ENCODE measurements around the gene ARHGEF17.
"Not testable (repeated sequence)": the region's sequence is repeated elsewhere in the genome, so short reads cannot be mapped to it uniquely, and the experiment has no call there.

ARHGEF17 gene, protein sequence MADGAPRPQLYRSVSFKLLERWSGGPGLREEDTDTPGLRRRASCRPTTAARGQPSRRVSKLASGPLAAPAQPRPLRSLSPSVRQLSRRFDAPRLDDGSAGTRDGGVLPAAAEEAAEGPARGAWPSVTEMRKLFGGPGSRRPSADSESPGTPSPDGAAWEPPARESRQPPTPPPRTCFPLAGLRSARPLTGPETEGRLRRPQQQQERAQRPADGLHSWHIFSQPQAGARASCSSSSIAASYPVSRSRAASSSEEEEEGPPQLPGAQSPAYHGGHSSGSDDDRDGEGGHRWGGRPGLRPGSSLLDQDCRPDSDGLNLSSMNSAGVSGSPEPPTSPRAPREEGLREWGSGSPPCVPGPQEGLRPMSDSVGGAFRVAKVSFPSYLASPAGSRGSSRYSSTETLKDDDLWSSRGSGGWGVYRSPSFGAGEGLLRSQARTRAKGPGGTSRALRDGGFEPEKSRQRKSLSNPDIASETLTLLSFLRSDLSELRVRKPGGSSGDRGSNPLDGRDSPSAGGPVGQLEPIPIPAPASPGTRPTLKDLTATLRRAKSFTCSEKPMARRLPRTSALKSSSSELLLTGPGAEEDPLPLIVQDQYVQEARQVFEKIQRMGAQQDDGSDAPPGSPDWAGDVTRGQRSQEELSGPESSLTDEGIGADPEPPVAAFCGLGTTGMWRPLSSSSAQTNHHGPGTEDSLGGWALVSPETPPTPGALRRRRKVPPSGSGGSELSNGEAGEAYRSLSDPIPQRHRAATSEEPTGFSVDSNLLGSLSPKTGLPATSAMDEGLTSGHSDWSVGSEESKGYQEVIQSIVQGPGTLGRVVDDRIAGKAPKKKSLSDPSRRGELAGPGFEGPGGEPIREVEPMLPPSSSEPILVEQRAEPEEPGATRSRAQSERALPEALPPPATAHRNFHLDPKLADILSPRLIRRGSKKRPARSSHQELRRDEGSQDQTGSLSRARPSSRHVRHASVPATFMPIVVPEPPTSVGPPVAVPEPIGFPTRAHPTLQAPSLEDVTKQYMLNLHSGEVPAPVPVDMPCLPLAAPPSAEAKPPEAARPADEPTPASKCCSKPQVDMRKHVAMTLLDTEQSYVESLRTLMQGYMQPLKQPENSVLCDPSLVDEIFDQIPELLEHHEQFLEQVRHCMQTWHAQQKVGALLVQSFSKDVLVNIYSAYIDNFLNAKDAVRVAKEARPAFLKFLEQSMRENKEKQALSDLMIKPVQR (N-terminal part only)

GRCh38 chr11:73308003-73308960, at the start of gene ARHGEF17:
ARHGEF17 (plus strand) TSS chr11:73308276; CDS start chr11:73308639, 363 bp downstream.
- DNase-seq (ENCODE audit: low read depth) = peak; percentile 17

DNA sequence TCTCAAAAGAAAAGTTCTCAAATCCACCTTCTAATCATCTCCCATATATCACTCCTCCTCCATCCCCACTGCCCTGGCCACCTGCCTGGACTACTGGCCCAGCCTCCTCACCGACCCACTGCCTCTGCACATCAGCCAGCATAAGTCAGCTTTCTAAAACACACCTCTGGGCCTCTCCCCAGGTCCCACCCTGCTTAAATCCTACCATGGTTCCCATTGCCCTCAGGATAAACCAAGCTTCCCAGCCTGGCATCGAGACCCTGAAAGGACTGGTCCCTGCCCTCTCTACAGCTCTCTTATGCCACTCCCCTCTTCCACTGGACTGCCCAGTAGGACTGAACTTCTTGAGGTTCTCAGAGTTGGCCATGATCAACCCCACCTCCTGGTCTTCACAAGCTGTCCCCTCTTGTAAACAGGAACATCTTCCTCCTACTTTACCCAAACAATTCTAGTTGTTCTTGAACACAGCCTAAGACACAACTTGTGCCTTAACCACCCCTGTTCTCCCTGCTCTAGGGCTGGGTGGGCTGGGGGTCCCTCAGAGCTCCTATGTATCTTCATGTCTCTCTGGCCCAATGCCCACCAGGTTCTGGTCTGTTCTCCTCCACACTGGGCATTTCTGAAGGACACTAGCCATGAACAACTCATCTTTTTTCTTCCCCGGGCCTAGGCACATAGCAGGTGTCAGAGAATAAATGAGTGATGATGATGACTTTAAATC, 48.5 kb upstream of the ARHGEF17 start:
- no peak for DNase-seq (ENCODE audit: low read depth)

GRCh38 chr11:73260127-73260457, 48.0 kb upstream of the ARHGEF17 start:
- no peak for DNase-seq (ENCODE audit: low read depth)

DNA sequence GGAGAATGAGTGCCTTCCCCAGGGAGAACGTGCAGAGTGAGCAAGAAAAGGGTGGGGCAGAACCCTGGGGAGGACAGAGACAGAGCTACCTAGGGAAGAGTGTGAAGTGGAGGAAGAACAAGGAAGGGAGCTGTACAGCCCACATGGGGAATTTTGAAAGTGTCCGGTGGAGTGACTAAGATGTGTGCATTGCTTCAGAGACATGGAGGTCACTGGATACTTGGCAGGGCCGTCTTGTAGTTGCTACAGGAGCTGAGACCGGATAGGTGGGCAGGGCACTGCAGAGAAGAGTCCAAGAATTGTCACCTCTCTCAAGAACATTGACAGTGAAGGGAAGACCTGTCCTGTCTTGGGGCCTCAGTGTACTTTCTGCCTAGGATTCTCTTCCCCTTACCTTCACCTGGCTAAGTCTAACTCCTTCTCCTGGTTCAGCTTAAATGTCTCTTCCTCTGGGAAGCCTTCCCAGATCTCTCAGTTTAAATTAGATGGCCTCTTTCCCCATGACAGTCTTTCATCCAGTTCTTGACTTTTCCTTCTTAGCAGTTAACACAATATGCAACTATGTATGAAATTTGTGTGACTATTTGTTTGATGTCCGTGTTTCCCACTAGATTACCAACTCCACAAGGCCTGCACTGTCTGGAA, 45.1 kb upstream of the ARHGEF17 start:
- no peak for DNase-seq (ENCODE audit: low read depth)

GRCh38 chr11:73263640-73264039, 44.4 kb upstream of the ARHGEF17 start:
- DNase-seq (ENCODE audit: low read depth) = no peak

GRCh38 chr11:73265278-73265810, 42.7 kb upstream of the ARHGEF17 start:
- DNase-seq (ENCODE audit: low read depth) = no peak

DNA sequence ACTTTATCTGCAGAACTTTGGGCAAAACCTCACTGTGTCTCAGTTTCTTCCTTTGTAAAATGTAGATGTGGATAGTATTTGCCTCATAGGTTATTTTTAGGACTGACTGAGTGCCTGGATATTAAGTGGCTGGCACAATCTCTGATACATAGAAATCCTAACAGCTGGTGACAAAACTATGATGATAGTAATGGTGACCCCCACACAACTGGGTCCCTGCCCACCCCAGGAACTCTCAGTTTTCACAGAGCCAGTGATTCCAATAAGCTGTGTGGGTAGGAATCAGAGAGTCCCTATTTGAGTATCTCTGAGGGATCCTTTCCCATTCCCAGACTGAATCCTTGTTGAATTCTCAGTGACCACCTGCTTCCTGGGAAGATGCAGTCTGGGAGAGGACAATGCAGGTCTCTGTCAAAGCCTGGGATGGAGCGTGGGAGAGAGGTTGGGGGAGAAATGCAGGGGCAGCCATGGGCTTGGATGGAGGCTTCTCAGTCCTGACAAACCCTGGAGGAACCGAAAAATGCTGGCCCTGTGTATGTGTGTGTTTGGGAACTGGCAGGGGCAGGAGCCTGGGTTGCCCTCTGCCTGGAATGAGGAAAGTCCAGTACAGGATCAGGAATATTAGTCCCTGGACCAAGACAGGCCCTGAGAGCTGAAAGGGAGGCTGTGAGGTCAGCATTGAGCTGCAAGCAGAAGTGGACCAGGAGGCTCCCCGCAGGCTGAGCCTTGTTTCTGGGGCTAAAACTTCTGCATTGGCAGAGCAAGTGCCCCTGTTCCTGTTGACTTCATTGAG, 42.0 kb upstream of the ARHGEF17 start:
- DNase-seq (ENCODE audit: low read depth) = no peak

DNA sequence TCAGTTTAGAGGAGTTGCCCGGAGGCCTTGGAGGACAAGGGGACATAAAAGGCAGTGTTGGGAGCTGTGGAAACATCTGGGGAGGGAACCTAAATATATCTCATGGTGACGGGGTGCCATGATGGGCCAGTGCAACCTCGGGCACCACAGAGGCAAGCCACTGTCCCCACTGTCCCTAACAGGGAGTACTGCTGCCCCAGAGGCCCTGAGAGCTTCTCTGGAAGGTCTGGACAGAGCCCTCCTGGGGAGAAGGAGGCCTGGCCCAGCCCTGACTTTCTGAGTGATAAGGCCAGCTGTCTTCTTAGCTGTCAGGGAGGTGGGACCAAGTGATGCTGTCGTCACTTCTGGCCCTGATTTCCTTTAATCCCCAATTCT, 41.4 kb upstream of the ARHGEF17 start:
- no peak for DNase-seq (ENCODE audit: low read depth)

DNA sequence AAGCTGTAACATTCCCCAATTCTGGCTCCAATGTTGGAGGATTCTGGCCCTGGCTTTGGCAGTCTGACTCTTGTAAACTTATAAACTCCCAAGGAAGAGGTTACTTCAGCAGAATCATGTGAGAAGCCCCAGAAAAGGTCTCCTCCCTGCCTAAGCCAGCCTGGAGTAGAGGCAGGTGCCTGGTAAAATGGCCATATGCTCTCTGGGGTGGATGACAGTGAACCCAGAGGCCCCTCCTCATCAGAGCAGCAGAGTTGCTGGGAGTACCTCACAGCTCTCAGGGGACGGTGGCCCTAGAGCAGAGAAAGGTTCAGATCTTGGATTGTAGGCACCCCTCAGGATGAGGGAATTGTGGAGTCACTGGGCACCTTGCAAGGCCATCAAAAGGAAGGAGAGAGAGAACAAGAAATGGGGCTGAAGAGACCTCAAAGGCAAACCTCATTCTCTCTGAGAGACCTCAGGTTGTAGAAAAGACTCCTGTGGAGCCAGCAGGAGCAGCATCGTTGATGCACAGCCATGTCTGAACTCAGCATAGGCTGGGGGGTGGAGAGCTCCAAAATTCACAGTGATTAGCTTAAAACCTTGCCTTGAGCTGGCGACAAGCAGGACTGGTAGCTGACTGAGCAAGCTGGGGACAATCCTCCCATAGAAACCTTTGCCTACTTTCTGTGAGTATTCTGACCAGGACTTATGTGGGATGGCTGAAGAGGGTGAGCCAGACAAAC, 40.8 kb upstream of the ARHGEF17 start:
- DNase-seq (ENCODE audit: low read depth) = no peak

DNA sequence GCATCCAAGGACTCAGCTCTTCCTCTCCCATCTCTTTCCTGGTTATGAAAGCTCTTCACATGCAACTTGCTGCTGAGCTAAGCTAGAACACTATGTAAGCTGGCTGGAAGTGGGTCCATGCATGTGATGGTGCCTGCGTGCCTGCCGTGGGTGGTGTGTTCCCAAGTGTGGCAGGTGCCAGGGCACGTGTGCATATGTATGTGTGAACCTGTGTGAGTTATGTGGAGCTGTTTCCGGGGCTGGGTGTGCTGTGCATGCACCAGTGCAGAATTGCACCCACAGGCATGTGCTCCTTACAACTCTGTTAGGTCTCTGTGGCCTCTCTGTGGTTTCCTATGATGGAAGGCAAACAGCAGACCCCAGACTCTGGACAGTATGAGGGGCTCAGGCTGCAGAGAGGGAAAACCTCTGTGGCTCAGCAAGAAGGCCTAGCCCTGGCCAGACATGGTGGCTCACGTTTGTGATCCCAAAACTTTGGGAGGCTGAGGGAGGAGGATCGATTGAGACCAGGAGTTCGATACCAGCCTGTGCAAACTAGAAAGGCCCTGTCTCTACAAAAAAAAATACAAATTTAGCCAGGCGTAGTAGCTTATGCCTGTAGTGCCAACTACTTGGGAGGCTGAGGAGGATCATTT, 40.1 kb upstream of the ARHGEF17 start:
- no peak for DNase-seq (ENCODE audit: low read depth)

DNA sequence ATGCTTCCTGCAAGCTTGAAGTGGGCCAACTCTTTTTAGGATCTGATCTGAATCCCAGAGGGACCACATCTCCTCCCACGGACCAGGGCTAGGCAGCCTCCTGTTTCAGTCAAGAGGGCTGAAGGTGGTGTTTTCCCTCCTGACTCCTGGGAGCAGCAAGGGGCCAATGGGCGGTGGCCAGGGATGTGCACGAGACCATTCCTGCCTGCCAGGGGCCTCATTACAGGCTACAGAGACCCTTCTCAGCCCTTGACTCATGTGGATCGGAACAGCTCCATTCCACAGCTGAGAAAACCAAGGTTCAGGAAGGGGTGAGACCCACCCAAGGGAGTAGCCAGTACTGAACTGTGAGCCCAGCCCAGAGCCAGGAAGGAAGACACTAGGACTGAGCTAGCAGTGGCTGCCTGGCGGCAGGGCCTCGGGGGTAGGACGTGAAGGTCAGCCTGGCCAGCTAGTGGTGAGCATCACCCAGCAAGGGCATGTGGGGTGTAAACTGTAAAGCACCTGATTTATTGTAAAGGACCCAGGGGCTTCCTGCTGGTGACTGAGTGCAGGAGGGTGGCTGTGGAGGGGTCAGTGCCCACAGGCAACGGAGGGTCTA, 39.3 kb upstream of the ARHGEF17 start:
- no peak for DNase-seq (ENCODE audit: low read depth)

- DNase-seq (ENCODE audit: low read depth) = no peak
Observed at GRCh38 chr11:73269459-73270015, 38.5 kb upstream of the ARHGEF17 start.

- DNase-seq (ENCODE audit: low read depth) = no peak
Observed at GRCh38 chr11:73270016-73270854, 37.8 kb upstream of the ARHGEF17 start.

DNA sequence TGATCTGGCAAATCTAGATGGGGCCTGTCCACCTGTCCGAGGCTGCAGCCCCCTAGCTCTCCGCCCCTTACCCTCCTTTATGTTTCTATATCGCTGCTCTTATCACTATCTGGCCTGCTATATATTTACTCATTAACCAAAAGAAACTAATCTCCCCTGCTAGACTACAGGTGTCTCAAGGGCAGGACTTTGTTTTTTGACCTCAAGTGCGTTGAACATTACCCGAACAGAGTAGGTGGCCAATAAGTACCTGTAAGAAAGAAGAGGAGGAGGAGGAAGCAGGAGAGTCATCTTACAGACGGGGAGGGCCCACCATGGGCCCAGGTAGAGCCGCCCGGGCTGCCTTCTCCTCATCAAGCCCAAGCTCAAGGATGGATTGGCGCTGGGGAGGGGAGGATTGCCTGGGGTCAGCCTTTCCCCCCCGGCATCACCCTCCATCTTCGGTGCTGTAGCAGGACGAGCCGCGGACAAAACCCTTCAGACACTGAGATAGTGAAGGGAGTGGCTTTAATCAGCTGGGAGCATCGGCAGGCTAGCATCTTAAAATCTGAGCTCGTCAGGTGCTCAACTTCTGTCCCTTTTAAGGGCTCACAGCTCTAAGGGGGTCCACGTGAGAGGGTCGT, 37.1 kb upstream of the ARHGEF17 start:
- DNase-seq (ENCODE audit: low read depth) = no peak

- not testable (repeated sequence) for DNase-seq (ENCODE audit: low read depth)
Observed at GRCh38 chr11:73271478-73271865, 36.6 kb upstream of the ARHGEF17 start.

Data from activated T-cell treated with anti-CD3 and anti-CD28 coated beads for 1 hour (primary cell).